Measurements from ENCODE around the gene CFAP77. TPM values are rescaled to one million over a fixed set of nuclear protein-coding genes. Genes with fewer than 3 reads are reported as not detected.

CFAP77 gene
- total RNA-seq, 2 donors from 2014 or later, result not detected

GRCh38 chr9:132424857-132425674, 15.1 kb downstream of the CFAP77 start:
- Histone ChIP-seq H3K4me1 (ENCODE audit: control insufficient read depth in 1 of 2, low read depth in 2 of 2) (no peaks in the 10 kb centered on the region), H3K9me3 (no peaks in the 10 kb centered on the region), H3K36me3 (no peaks in the 10 kb centered on the region), H3K27ac (no peak overlapping the region), H3K27me3 (replicated peaks; ENCODE audit: insufficient read depth) (no peaks in the 10 kb centered on the region), H3K4me3 (no peak overlapping the region)
- ATAC-seq (ENCODE audit: insufficient number of reproducible peaks, low FRiP score, low read depth) (no peak), DNase-seq (ENCODE audit: low spot score) (no peak)
- TF ChIP-seq, protein P1, sequence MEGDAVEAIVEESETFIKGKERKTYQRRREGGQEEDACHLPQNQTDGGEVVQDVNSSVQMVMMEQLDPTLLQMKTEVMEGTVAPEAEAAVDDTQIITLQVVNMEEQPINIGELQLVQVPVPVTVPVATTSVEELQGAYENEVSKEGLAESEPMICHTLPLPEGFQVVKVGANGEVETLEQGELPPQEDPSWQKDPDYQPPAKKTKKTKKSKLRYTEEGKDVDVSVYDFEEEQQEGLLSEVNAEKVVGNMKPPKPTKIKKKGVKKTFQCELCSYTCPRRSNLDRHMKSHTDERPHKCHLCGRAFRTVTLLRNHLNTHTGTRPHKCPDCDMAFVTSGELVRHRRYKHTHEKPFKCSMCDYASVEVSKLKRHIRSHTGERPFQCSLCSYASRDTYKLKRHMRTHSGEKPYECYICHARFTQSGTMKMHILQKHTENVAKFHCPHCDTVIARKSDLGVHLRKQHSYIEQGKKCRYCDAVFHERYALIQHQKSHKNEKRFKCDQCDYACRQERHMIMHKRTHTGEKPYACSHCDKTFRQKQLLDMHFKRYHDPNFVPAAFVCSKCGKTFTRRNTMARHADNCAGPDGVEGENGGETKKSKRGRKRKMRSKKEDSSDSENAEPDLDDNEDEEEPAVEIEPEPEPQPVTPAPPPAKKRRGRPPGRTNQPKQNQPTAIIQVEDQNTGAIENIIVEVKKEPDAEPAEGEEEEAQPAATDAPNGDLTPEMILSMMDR (IDR thresholded peaks at IDR 0.05), result no peak

DNA sequence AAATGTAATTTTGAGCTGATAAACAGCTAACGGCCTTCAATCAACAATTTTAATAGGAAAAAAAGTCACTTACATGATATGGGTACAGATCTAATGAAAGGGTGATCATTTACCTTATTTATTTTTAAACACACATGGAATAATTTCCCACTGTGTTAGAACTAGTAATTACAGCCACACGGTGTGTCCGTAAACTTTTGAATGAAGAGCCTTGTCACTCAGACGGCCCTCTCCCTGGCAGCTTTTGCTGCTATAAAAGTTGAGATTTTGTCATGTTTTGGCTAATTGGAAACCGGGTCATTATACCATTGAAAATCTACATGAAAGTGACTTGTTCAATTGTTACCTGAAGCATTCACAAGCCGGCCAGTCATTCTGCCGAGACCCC, 15.7 kb downstream of the CFAP77 start:
- no peak for ATAC-seq (ENCODE audit: insufficient number of reproducible peaks, low FRiP score, low read depth)
- no peaks in the 10 kb centered on the region for H3K27me3 ChIP-seq (replicated peaks; ENCODE audit: insufficient read depth)
- no peaks in the 10 kb centered on the region for H3K4me1 ChIP-seq (ENCODE audit: control insufficient read depth in 1 of 2, low read depth in 2 of 2)
- no peak overlapping the region for H3K27ac ChIP-seq
- no peaks in the 10 kb centered on the region for H3K9me3 ChIP-seq
- TF ChIP-seq, protein P1 (IDR thresholded peaks at IDR 0.05), result no peak
- DNase-seq (ENCODE audit: low spot score), result no peak
- no peak overlapping the region for H3K4me3 ChIP-seq
- no peaks in the 10 kb centered on the region for H3K36me3 ChIP-seq

GRCh38 chr9:132426639-132427414, 16.8 kb downstream of the CFAP77 start:
- no peaks in the 10 kb centered on the region for H3K36me3 ChIP-seq
- TF ChIP-seq, protein P1 (IDR thresholded peaks at IDR 0.05), result no peak
- no peaks in the 10 kb centered on the region for H3K27me3 ChIP-seq (replicated peaks; ENCODE audit: insufficient read depth)
- no peaks in the 10 kb centered on the region for H3K4me1 ChIP-seq (ENCODE audit: control insufficient read depth in 1 of 2, low read depth in 2 of 2)
- no peak for ATAC-seq (ENCODE audit: insufficient number of reproducible peaks, low FRiP score, low read depth)
- H3K4me3 ChIP-seq, result no peak overlapping the region
- H3K27ac ChIP-seq, result no peak overlapping the region
- H3K9me3 ChIP-seq, result no peaks in the 10 kb centered on the region
- DNase-seq (ENCODE audit: low spot score), result no peak

DNA sequence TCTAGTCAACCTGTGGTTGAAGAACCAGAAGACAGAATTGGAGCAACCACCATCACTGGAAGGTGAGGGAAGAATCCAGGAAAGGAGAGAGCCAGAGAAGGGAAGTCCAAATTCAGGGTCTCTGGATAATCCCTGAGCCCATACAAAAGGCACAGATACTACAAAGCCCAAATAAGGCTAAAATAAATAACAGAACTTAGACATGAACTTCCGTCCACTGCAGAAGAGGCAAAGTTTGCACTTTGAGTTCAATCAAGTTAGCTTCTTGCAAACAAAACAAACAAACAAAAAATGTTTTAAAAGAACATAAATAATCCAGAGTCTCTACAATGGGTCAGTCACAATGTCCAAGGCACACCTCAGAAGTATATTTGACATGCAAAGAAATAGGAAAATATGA, 21.0 kb downstream of the CFAP77 start:
- ATAC-seq (ENCODE audit: insufficient number of reproducible peaks, low FRiP score, low read depth), result no peak
- TF ChIP-seq, protein P1 (IDR thresholded peaks at IDR 0.05), result no peak
- Histone ChIP-seq H3K4me3 (no peak overlapping the region), H3K9me3 (no peaks in the 10 kb centered on the region), H3K4me1 (ENCODE audit: control insufficient read depth in 1 of 2, low read depth in 2 of 2) (no peaks in the 10 kb centered on the region), H3K27me3 (replicated peaks; ENCODE audit: insufficient read depth) (no peaks in the 10 kb centered on the region), H3K27ac (no peak overlapping the region), H3K36me3 (no peaks in the 10 kb centered on the region)
- DNase-seq (ENCODE audit: low spot score), result no peak

- H3K27ac ChIP-seq, result no peak overlapping the region
- no peaks in the 10 kb centered on the region for H3K36me3 ChIP-seq
- no peaks in the 10 kb centered on the region for H3K9me3 ChIP-seq
- TF ChIP-seq, protein P1 (IDR thresholded peaks at IDR 0.05), result no peak
- no peak for ATAC-seq (ENCODE audit: insufficient number of reproducible peaks, low FRiP score, low read depth)
- H3K4me3 ChIP-seq, result no peak overlapping the region
- no peak for DNase-seq (ENCODE audit: low spot score)
- no peaks in the 10 kb centered on the region for H3K27me3 ChIP-seq (replicated peaks; ENCODE audit: insufficient read depth)
- H3K4me1 ChIP-seq (ENCODE audit: control insufficient read depth in 1 of 2, low read depth in 2 of 2), result no peaks in the 10 kb centered on the region
Measured at GRCh38 chr9:132434881-132435280, 24.9 kb downstream of the CFAP77 start.

Data from thoracic aorta (tissue), 2 donors.